SK-N-SH (cell line): Measurements from ENCODE around the gene TMPRSS13. TPM values are rescaled to one million over a fixed set of nuclear protein-coding genes. Genes with fewer than 3 reads are reported as not detected.

Source experiments
- CTCF ChIA-PET: fragments of 300-600, 350-600 bp; formaldehyde crosslinking; extraction: SDS; loops from one replicate; lab custom pipeline; 2021; lab: Yijun Ruan, JAX
- POLR2A ChIA-PET: fragments of 350-600 bp; sonication (Branson Sonifier 250); formaldehyde crosslinking; extraction: SDS; loops from one replicate; lab custom pipeline; 2020; ENCODE audit warnings: antibody characterized with exemption, inconsistent platforms; lab: Yijun Ruan, JAX
- DNase-seq: peaks from one replicate; pipeline ENCODE4 v3.0.0; 2012
- H2AFZ ChIP-seq: fragments of 200-600 bp; sonication (generic); 2 replicates; pipeline ENCODE4 v1.8.1; 2016; ENCODE audit warnings: antibody characterized with exemption, mild to moderate bottlenecking, low read depth
- H3F3A ChIP-seq: fragments of 200-600 bp; sonication (generic); replicated peaks from 2 replicates; pipeline ENCODE3; 2016; ENCODE audit warnings: antibody characterized with exemption, mild to moderate bottlenecking; ENCODE audit not compliant: insufficient read depth
- H3K27ac ChIP-seq, 2 experiments: fragments of 200-500 bp in 1 of 2; fragments of 200-600 bp in 1 of 2; sonication (Bioruptor generic) in 1 of 2; sonication (generic), shearing (Covaris generic) in 1 of 2; 2 replicates each; pipeline versions ENCODE4 v1.5.1 to v1.6.1; 2014 to 2016; ENCODE audit warnings: low read depth in 2 of 2, inconsistent platforms in 1 of 2, low read length in 1 of 2, mild to moderate bottlenecking in 1 of 2, mixed read lengths in 1 of 2
- H3K27me3 ChIP-seq: fragments of 200-600 bp; sonication (generic), shearing (Covaris generic); 2 replicates; pipeline ENCODE4 v1.6.1; 2016; ENCODE audit warnings: mixed run types; ENCODE audit not compliant: insufficient read depth
- H3K36me3 ChIP-seq, 2 experiments: fragments of 200-500 bp in 1 of 2; fragments of 200-600 bp in 1 of 2; sonication (Bioruptor generic) in 1 of 2; sonication (generic) in 1 of 2; replicated peaks in 1 of 2; 2 replicates each; pipeline versions ENCODE3 to v1.5.1; 2014 to 2016; ENCODE audit warnings: low read length in 1 of 2, mild to moderate bottlenecking in 1 of 2; ENCODE audit not compliant: insufficient read depth in 2 of 2, control insufficient read depth in 1 of 2
- H3K4me1 ChIP-seq, 2 experiments: fragments of 200-500 bp in 1 of 2; fragments of 200-600 bp in 1 of 2; sonication (Bioruptor generic) in 1 of 2; sonication (generic), shearing (Covaris generic) in 1 of 2; 2 replicates each; pipeline versions ENCODE4 v1.5.1 to v1.6.1; 2014 to 2016; ENCODE audit warnings: low read depth in 1 of 2, low read length in 1 of 2, mixed run types in 1 of 2; ENCODE audit not compliant: insufficient read depth in 2 of 2, control insufficient read depth in 1 of 2
- H3K4me2 ChIP-seq: fragments of 200-600 bp; sonication (generic), shearing (Covaris generic); 2 replicates; pipeline ENCODE4 v1.6.1; 2017; ENCODE audit warnings: mixed run types
- H3K4me3 ChIP-seq, 2 experiments: fragments of 200-500 bp in 1 of 2; fragments of 200-600 bp in 1 of 2; sonication (Bioruptor generic) in 1 of 2; sonication (generic), shearing (Covaris generic) in 1 of 2; 2 replicates each; pipeline versions ENCODE4 v1.5.1 to v1.8.1; 2014 to 2016; ENCODE audit warnings: low read depth in 2 of 2, inconsistent platforms in 1 of 2, low read length in 1 of 2, mild to moderate bottlenecking in 1 of 2, mixed read lengths in 1 of 2, moderate library complexity in 1 of 2
- H3K79me2 ChIP-seq: fragments of 200-600 bp; sonication (generic); 2 replicates; pipeline ENCODE4 v1.8.1; 2017; ENCODE audit warnings: mild to moderate bottlenecking; ENCODE audit not compliant: insufficient read depth
- H3K9ac ChIP-seq: fragments of 200-600 bp; sonication (generic); 2 replicates; pipeline ENCODE4 v1.6.1; 2017; ENCODE audit warnings: mixed run types
- H3K9me2 ChIP-seq: fragments of 200-600 bp; sonication (generic); 2 replicates; pipeline ENCODE4 v1.6.1; 2017; ENCODE audit warnings: mixed run types
- H3K9me3 ChIP-seq: fragments of 200-600 bp; sonication (generic); 2 replicates; pipeline ENCODE4 v1.6.1; 2017; ENCODE audit warnings: mixed run types, mild to moderate bottlenecking, moderate library complexity
- H4K20me1 ChIP-seq: fragments of 200-600 bp; sonication (generic); 2 replicates; pipeline ENCODE4 v1.6.1; 2017; ENCODE audit warnings: mild to moderate bottlenecking, mixed run types; ENCODE audit not compliant: insufficient read depth
- CHD2 ChIP-seq: fragments of 150-350 bp; IDR thresholded peaks from 2 replicates; pipeline ENCODE4 v1.6.1; 2018; ENCODE audit warnings: low read length; ENCODE audit not compliant: partially characterized antibody
- CTCF ChIP-seq: fragments of 200-600 bp; sonication (generic); IDR thresholded peaks from 2 replicates; pipeline ENCODE4 v1.6.1; 2017; ENCODE audit warnings: antibody characterized with exemption, mild to moderate bottlenecking, moderate library complexity
- EP300 ChIP-seq, 2 experiments: IDR thresholded peaks; 2 replicates each; pipeline versions ENCODE4 v1.4.0 to v1.6.1; 2012; ENCODE audit warnings: borderline replicate concordance in 1 of 2, low read depth in 1 of 2, low read length in 1 of 2
- FOXM1 ChIP-seq: IDR thresholded peaks from 2 replicates; pipeline ENCODE4 v1.4.0; 2012; ENCODE audit warnings: low read depth, mild to moderate bottlenecking
- GABPA ChIP-seq: IDR thresholded peaks from 2 replicates; pipeline ENCODE4 v1.4.0; 2012; ENCODE audit warnings: low read depth, mild to moderate bottlenecking
- GATA2 ChIP-seq: sonication (generic); formaldehyde crosslinking; IDR thresholded peaks from 2 replicates; pipeline ENCODE4 v1.5.0; 2020; ENCODE audit warnings: mild to moderate bottlenecking, missing genetic modification reagents
- JUND ChIP-seq: IDR thresholded peaks from 2 replicates; pipeline ENCODE4 v1.4.0; 2012
- MEF2A ChIP-seq: IDR thresholded peaks from 2 replicates; pipeline ENCODE4 v1.4.0; 2012; ENCODE audit warnings: low read depth, borderline replicate concordance
- NFIC ChIP-seq: IDR thresholded peaks from 2 replicates; pipeline ENCODE4 v1.4.0; 2012; ENCODE audit warnings: borderline replicate concordance
- NRF1 ChIP-seq: IDR thresholded peaks from 2 replicates; pipeline ENCODE4 v1.6.1; 2012; ENCODE audit warnings: low read depth, mild to moderate bottlenecking, low read length
- RAD21 ChIP-seq: IDR thresholded peaks from 2 replicates; pipeline ENCODE4 v1.6.1; 2012; ENCODE audit warnings: mild to moderate bottlenecking, low read length
- REST ChIP-seq: IDR thresholded peaks from 2 replicates; pipeline ENCODE4 v1.6.1; 2012; ENCODE audit warnings: mild to moderate bottlenecking, low read depth, low read length, moderate library complexity
- SMC3 ChIP-seq: IDR thresholded peaks from 2 replicates; pipeline ENCODE4 v1.6.1; 2012; ENCODE audit warnings: low read depth, low read length, improper control_type of control experiment
- TAF1 ChIP-seq: IDR thresholded peaks from 2 replicates; pipeline ENCODE4 v1.6.1; 2012; ENCODE audit warnings: low read depth, mild to moderate bottlenecking, low read length, moderate library complexity, borderline replicate concordance
- TEAD4 ChIP-seq: IDR thresholded peaks from 2 replicates; pipeline ENCODE4 v1.4.0; 2012; ENCODE audit warnings: mild to moderate bottlenecking, borderline replicate concordance; ENCODE audit not compliant: insufficient read depth
- USF2 ChIP-seq: fragments of 150-350 bp; IDR thresholded peaks from 2 replicates; pipeline ENCODE4 v1.6.1; 2017; ENCODE audit warnings: antibody characterized with exemption, low read length, low read depth, borderline replicate concordance
- YY1 ChIP-seq: IDR thresholded peaks from 2 replicates; pipeline ENCODE4 v1.4.0; 2012; ENCODE audit warnings: low read depth, mild to moderate bottlenecking
- WGBS: methylation state at CpG from one replicate; pipeline ENCODE4 v1.1.6; 2017; ENCODE audit warnings: low lambda C conversion rate; 5-methylcytosine and 5-hydroxymethylcytosine counted together
- polyA plus RNA-seq, 3 experiments: library from polyadenylated mRNA; depleted of rRNA; stranded (reverse); fragments of >200 nt; gene quantifications; 2 replicates each; pipeline ENCODE4 v1.2.3, GENCODE V29; 2012
- TF ChIP-seq, protein P1 (sequence below): IDR thresholded peaks from 2 replicates; pipeline ENCODE4 v1.4.0; 2012; ENCODE audit warnings: low read depth, borderline replicate concordance
- TF ChIP-seq, protein P2 (sequence below): IDR thresholded peaks from 2 replicates; pipeline ENCODE4; 2012
- TF ChIP-seq, protein P3 (sequence below): IDR thresholded peaks from 2 replicates; pipeline ENCODE4 v1.4.0; 2012; ENCODE audit warnings: low read depth, borderline replicate concordance

Gene TMPRSS13
- polyA plus RNA-seq, 1 of the 3 experiments (the other 2 are of a cell fraction): not detected

DNA sequence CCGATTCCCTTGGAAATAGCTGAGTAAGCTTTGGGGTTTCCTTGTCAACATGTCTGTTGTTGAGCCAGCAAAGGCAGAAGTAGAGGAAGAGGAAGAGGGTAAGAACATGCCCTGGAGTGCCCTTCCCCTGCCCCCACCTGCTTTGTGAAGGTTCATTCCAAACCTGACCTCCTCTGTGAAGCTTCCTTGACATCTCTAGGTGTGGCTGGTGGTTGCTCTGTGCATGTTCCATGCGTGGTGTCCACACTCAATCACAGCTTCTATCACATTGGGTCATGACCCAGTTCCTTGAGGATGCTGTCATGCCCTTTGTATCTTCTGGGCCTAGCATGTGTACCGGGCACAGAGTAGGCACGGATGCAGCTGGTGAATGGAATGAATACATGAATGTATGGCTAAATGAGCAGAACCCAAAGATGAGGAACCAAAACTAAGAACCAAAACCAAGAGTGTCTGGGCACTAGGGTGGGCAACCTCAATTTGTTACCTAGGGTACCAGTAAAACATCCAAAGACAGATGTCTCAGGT is 29.0 kb downstream of the TMPRSS13 start:
- Histone ChIP-seq H3K27me3 (peaks cover 11% of the 10 kb centered on the region; the same call in 1 of the 2 replicates), H3K4me3 (no peak overlapping the region), H3K9me2 (no peaks in the 10 kb centered on the region), H3K9ac (no peak overlapping the region), H3F3A (no peaks in the 10 kb centered on the region), H3K27ac (no peak overlapping the region), H3K9me3 (no peaks in the 10 kb centered on the region), H4K20me1 (no peaks in the 10 kb centered on the region), H3K79me2 (no peaks in the 10 kb centered on the region), H3K4me2 (no peak overlapping the region), H3K4me1 (no peaks in the 10 kb centered on the region; a peak in 1 of 4 replicates), H3K36me3 (no peaks in the 10 kb centered on the region), H2AFZ (no peak overlapping the region)
- TF ChIP-seq TAF1: no peak
- no peak for TF ChIP-seq CHD2
- TF ChIP-seq YY1: no peak
- TF ChIP-seq, protein P1, sequence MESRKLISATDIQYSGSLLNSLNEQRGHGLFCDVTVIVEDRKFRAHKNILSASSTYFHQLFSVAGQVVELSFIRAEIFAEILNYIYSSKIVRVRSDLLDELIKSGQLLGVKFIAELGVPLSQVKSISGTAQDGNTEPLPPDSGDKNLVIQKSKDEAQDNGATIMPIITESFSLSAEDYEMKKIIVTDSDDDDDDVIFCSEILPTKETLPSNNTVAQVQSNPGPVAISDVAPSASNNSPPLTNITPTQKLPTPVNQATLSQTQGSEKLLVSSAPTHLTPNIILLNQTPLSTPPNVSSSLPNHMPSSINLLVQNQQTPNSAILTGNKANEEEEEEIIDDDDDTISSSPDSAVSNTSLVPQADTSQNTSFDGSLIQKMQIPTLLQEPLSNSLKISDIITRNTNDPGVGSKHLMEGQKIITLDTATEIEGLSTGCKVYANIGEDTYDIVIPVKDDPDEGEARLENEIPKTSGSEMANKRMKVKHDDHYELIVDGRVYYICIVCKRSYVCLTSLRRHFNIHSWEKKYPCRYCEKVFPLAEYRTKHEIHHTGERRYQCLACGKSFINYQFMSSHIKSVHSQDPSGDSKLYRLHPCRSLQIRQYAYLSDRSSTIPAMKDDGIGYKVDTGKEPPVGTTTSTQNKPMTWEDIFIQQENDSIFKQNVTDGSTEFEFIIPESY: no peak
- no peak for TF ChIP-seq SMC3
- no peak for TF ChIP-seq FOXM1
- TF ChIP-seq, protein P2, sequence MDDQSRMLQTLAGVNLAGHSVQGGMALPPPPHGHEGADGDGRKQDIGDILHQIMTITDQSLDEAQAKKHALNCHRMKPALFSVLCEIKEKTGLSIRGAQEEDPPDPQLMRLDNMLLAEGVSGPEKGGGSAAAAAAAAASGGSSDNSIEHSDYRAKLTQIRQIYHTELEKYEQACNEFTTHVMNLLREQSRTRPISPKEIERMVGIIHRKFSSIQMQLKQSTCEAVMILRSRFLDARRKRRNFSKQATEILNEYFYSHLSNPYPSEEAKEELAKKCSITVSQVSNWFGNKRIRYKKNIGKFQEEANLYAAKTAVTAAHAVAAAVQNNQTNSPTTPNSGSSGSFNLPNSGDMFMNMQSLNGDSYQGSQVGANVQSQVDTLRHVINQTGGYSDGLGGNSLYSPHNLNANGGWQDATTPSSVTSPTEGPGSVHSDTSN: no peak
- TF ChIP-seq GATA2 (CRISPR knock-in tag): no peak
- TF ChIP-seq JUND: no peak
- no peak for TF ChIP-seq GABPA
- TF ChIP-seq MEF2A: no peak
- TF ChIP-seq TEAD4: no peak
- no peak for TF ChIP-seq NFIC
- TF ChIP-seq REST: no peak
- no peak for TF ChIP-seq USF2
- TF ChIP-seq RAD21: no peak
- TF ChIP-seq, protein P3, sequence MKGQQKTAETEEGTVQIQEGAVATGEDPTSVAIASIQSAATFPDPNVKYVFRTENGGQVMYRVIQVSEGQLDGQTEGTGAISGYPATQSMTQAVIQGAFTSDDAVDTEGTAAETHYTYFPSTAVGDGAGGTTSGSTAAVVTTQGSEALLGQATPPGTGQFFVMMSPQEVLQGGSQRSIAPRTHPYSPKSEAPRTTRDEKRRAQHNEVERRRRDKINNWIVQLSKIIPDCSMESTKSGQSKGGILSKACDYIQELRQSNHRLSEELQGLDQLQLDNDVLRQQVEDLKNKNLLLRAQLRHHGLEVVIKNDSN: no peak
- TF ChIP-seq NRF1: no peak
- no peak for TF ChIP-seq CTCF
- TF ChIP-seq EP300 (IDR thresholded peaks at IDR 0.05; ENCODE audit: borderline replicate concordance in 1 of 2, low read depth in 1 of 2, low read length in 1 of 2): no peak
- DNase-seq: no peak
- POLR2A ChIA-PET: no interaction called here
- WGBS: 57% methylated on average over 4 of the region's 4 CpGs
- CTCF ChIA-PET: interaction anchor here (0.9 to 2.0 kb wide), 4 partner anchors 8 to 153 kb away, joined by 4 to 10 read pairs (median 6); no protein-coding TSS in a partner anchor
